LNCaP clone FGC (cell line): ENCODE data around the gene NCAPG2.
"Not testable (repeated sequence)": the region's sequence is repeated elsewhere in the genome, so short reads cannot be mapped to it uniquely, and the experiment has no call there.

ENCODE experiments used
- DNase-seq: peaks from one replicate; pipeline ENCODE4 v3.0.0-alpha.2; 2011; ENCODE audit warnings: low read depth
- H3K4me3 ChIP-seq: 2 replicates; pipeline ENCODE4 v1.5.1; 2011; ENCODE audit warnings: mild to moderate bottlenecking, low read depth, low read length, control low read depth
- TF ChIP-seq, protein P1 (sequence below): IDR thresholded peaks from 2 replicates; pipeline ENCODE4 v1.5.1; 2012; ENCODE audit warnings: mild to moderate bottlenecking; ENCODE audit not compliant: control insufficient read depth, insufficient read depth; ENCODE audit errors: extremely low read depth

The NCAPG2 gene

DNA sequence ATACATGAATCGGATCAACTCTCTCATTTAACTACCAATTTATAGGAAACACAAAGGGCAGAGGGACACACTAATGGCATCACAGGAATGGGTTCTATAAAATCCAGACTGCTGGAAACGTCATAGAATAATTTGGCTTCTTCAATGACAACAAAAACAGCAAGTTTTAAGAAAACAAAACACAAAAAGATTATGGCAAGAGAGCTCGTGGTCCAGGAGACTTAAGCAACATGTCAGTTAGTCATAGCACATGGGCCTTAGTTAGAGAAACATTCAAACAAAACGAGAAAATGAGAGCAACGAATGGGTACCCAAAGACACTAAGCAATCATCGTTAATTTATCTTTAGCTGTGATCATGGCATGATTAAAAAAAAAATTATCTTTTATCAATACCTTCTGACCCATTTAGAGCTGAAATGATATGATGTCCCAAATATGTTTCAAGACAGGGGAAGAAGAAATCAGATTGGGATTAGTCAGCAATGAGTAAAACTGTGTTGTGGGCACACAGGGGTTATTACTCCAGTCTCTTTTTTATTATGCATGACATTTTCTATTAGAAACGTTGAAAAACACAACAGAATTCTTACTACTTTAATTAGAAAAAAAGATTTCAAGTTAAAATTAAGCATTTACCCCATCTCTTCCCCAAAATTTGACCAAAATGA is 28.3 kb downstream of the NCAPG2 start:
- no peak overlapping the region for H3K4me3 ChIP-seq
- TF ChIP-seq, protein P1, sequence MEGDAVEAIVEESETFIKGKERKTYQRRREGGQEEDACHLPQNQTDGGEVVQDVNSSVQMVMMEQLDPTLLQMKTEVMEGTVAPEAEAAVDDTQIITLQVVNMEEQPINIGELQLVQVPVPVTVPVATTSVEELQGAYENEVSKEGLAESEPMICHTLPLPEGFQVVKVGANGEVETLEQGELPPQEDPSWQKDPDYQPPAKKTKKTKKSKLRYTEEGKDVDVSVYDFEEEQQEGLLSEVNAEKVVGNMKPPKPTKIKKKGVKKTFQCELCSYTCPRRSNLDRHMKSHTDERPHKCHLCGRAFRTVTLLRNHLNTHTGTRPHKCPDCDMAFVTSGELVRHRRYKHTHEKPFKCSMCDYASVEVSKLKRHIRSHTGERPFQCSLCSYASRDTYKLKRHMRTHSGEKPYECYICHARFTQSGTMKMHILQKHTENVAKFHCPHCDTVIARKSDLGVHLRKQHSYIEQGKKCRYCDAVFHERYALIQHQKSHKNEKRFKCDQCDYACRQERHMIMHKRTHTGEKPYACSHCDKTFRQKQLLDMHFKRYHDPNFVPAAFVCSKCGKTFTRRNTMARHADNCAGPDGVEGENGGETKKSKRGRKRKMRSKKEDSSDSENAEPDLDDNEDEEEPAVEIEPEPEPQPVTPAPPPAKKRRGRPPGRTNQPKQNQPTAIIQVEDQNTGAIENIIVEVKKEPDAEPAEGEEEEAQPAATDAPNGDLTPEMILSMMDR: no peak
- DNase-seq: no peak

DNA sequence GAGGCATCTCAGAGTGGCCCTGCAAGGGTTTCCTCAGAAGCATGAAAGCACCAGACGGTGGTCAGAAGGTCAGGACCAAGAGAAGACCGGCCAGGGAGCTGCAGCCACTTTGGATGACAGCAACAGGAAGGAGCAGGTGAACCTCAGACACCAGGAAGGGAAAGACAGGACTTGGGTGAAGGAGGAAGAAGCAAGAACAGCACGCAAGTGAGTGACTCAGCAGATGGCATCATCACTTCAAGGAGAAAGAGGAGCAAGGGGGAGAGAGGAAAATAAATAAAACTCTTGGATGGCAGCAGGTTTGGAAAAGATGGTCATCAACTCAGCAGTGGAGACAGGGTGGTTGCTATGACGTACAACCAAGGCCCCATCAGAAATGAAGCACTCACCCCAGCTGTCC is 31.6 kb downstream of the NCAPG2 start:
- TF ChIP-seq, protein P1: no peak
- no peak for DNase-seq
- no peak overlapping the region for H3K4me3 ChIP-seq

DNA sequence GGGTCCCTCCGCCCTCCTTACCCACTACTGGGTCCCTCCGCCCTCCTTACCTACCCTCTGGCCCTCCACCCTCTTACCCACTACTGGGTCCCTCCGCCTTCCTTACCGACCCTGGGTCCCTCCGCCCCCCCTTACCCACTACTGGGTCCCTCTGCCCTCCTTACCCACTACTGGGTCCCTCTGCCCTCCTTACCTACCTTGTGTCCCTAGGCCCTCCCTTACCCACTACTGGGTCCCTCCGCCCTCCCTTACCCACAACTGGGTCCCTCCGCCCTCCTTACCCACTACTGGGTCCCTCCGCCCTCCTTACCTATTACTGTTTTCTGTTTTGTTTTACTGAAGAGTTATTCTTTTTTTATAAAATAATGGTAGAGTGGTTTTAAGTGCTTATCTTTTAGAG is 36.5 kb downstream of the NCAPG2 start:
- not testable (repeated sequence) for H3K4me3 ChIP-seq, DNase-seq

DNA sequence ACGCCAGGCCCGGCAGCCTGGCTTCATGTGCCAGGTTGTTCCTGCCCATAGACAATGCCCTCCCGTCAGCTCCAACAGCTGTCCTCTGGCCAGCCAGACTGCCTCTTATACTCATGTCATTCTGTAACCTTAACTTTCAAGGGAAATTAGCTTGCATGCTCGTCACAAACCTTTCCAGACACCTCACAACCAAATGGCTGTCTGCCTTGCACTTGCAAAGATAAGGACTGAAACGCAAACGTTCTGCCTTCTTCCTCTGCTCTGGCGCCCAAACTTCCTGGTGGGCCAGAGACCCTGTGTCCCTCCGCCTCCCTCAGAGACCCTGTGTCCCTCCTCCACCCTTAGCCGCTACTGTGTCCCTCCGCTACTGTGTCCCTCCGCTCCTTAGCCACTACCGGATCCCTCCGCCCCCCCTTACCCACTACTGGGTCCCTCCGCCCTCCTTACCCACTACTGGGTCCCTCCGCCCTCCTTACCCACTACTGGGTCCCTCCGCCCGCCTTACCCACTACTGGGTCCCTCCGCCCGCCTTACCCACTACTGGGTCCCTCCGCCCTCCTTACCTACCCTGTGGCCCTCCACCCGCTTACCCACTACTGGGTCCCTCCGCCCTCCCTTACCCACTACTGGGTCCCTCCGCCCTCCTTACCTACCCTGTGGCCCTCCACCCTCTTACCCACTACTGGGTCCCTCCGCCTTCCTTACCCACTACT is 37.5 kb downstream of the NCAPG2 start:
- not testable (repeated sequence) for H3K4me3 ChIP-seq, DNase-seq

DNA sequence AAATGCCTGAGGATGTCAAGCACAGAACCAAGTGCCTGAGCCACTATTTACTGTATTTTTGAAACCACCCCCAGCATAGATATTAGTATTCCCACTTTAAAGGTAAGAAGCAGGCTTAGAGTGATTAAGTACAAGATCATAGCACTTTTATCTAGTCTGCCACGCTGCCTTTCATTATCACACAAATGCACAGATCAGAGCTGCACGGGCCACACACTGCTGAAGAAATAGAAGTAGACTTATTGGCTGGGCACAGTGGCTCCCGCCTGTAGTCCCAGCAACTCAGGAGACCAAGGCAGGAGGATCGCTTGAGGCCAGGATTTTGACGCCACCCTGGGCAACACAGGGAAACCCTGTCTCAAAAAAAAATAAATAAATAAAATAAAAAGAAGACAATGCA is 38.2 kb downstream of the NCAPG2 start:
- TF ChIP-seq, protein P1: no peak
- H3K4me3 ChIP-seq: no peak overlapping the region
- no peak for DNase-seq

DNA sequence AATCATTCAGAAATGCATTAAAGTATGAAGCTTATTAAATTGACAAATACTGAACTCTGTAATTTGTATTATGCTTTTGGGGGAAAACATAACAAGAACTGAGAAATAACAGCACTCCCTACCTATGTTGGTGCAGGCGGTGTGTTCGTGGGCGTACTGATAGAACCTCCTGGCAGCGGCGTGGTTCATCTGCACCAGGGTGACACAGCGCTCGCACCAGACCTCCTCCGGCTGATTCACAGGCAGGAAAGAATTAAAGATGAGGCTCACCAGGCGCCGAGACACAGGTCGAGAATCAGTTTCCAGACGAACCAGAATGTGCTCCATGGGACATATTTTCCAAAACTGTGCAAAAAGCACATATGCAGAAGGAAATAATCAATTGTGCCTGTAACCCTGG is 40.2 kb downstream of the NCAPG2 start:
- H3K4me3 ChIP-seq: no peak overlapping the region
- TF ChIP-seq, protein P1: no peak
- DNase-seq: no peak

DNA sequence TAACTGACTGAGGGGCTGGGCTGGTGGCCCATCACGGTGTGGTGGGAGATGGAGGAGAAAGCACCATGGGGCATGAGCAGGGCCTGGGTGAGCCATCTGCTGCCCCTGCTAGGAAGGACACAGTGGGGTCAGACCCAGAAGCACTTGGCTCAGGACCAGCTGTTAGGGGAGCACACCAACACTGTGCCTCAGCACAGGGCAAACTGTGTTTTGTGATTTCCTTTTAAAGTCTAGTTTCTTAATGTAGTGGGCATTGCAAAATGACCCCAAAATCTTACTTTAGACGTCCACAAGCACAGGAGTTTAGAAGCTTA is 41.2 kb downstream of the NCAPG2 start:
- TF ChIP-seq, protein P1: no peak
- H3K4me3 ChIP-seq: no peak overlapping the region
- DNase-seq: no peak
